ENCODE measurements around the gene TMEM255B.

Gene TMEM255B

GRCh38 chr13:113736258-113736731, 22.7 kb upstream of the TMEM255B start:
- TF ChIP-seq, protein P1, sequence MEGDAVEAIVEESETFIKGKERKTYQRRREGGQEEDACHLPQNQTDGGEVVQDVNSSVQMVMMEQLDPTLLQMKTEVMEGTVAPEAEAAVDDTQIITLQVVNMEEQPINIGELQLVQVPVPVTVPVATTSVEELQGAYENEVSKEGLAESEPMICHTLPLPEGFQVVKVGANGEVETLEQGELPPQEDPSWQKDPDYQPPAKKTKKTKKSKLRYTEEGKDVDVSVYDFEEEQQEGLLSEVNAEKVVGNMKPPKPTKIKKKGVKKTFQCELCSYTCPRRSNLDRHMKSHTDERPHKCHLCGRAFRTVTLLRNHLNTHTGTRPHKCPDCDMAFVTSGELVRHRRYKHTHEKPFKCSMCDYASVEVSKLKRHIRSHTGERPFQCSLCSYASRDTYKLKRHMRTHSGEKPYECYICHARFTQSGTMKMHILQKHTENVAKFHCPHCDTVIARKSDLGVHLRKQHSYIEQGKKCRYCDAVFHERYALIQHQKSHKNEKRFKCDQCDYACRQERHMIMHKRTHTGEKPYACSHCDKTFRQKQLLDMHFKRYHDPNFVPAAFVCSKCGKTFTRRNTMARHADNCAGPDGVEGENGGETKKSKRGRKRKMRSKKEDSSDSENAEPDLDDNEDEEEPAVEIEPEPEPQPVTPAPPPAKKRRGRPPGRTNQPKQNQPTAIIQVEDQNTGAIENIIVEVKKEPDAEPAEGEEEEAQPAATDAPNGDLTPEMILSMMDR (IDR thresholded peaks at IDR 0.05; ENCODE audit: extremely low read depth, insufficient read depth, missing control alignments), result no peak
- DNase-seq (ENCODE audit: low spot score), result no peak
- in situ Hi-C loops (cut with MboI; ENCODE audit: low pct_unique_long_range_greater_than_20kb, low sequenced_read_pairs, unreplicated experiment), result no loop called here

- TF ChIP-seq, protein P1 (IDR thresholded peaks at IDR 0.05; ENCODE audit: extremely low read depth, insufficient read depth, missing control alignments), result no peak
- no peak for DNase-seq (ENCODE audit: low spot score)
- in situ Hi-C loops (cut with MboI; ENCODE audit: low pct_unique_long_range_greater_than_20kb, low sequenced_read_pairs, unreplicated experiment), result no loop called here
These were observed 21.2 kb upstream of the TMEM255B start for GRCh38 chr13:113737803-113738202.

DNA sequence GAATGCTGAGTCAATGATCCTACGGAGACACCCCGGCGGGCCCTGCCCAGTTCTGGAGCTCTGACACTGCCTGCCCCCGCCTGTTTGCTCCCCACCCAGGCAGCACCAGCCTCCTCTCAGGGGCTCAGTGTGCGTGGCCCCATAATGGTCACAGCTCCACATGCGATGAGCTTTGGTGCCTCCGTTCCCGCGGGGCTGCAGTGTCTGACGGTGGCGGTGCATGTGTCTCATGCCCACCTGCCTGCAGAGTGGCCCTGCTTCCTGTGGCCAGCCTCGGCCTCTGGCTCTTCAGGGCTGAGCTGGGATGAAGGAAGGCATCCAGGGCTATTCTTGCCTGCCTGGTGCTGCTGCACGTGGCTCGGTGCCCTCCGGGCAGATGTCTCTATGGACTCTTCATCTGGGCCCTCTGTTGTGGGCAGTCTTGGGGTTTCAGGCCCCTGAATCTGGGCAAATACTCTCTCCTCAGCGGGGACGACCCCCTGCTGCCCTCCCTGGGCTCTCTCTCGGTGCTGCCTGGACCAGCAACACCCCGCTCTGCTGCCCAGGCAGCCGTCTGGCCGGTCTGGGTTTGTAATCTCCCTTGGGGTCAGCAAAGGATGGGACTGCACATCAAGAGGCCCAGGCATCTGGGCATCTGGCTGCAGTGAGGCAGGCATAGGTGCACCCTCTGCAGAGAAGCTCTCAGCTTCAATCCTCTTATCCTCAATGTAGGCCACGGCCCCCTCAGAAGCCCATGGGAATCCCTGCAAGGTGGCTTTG, 19.3 kb upstream of the TMEM255B start:
- in situ Hi-C loops (cut with MboI; ENCODE audit: low pct_unique_long_range_greater_than_20kb, low sequenced_read_pairs, unreplicated experiment), result no loop called here
- TF ChIP-seq, protein P1 (IDR thresholded peaks at IDR 0.05; ENCODE audit: extremely low read depth, insufficient read depth, missing control alignments), result no peak
- no peak for DNase-seq (ENCODE audit: low spot score)

DNA sequence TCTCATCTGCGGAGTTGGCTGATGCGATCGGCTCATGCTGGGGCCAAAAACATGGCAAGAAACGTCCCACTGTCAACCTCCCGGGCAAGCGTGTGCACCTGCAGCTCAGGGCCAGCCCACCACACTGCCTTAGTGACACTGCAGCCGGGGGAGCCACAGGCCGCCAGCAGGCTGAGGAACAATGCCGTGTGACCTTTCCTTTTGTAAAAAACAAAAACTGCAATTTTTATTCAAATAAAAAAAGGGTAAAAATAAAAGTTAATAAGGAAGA, 18.8 kb upstream of the TMEM255B start:
- no peak for DNase-seq (ENCODE audit: low spot score)
- in situ Hi-C loops (cut with MboI; ENCODE audit: low pct_unique_long_range_greater_than_20kb, low sequenced_read_pairs, unreplicated experiment), result no loop called here
- TF ChIP-seq, protein P1 (IDR thresholded peaks at IDR 0.05; ENCODE audit: extremely low read depth, insufficient read depth, missing control alignments), result no peak

GRCh38 chr13:113740661-113741060, 18.4 kb upstream of the TMEM255B start:
- TF ChIP-seq, protein P1 (IDR thresholded peaks at IDR 0.05; ENCODE audit: extremely low read depth, insufficient read depth, missing control alignments), result no peak
- in situ Hi-C loops (cut with MboI; ENCODE audit: low pct_unique_long_range_greater_than_20kb, low sequenced_read_pairs, unreplicated experiment), result no loop called here
- no peak for DNase-seq (ENCODE audit: low spot score)

GRCh38 chr13:113741191-113741668, 17.8 kb upstream of the TMEM255B start:
- in situ Hi-C loops (cut with MboI; ENCODE audit: low pct_unique_long_range_greater_than_20kb, low sequenced_read_pairs, unreplicated experiment), result no loop called here
- TF ChIP-seq, protein P1 (IDR thresholded peaks at IDR 0.05; ENCODE audit: extremely low read depth, insufficient read depth, missing control alignments), result no peak
- no peak for DNase-seq (ENCODE audit: low spot score)

Measured in GM13977 (cell line).